DMS 273 (cell line): Measurements from ENCODE around the gene R3HDM4.
"Not testable (repeated sequence)": the region's sequence is repeated elsewhere in the genome, so short reads cannot be mapped to it uniquely, and the experiment has no call there.

Source experiments
- DNase-seq: peaks from one replicate; lab custom pipeline; 2025; ENCODE audit not compliant: unreplicated experiment; lab: John Stamatoyannopoulos, UW

The R3HDM4 gene

GRCh38 chr19:913080-913748, at the start of gene R3HDM4:
Gene R3HDM4, minus strand, starts transcription at chr19:913219. Its CDS starts 62 bp downstream, at chr19:913157.
- peak; percentile 84 for DNase-seq

- DNase-seq: no peak
Measured at GRCh38 chr19:961866-962620, 49.0 kb upstream of the R3HDM4 start.

DNA sequence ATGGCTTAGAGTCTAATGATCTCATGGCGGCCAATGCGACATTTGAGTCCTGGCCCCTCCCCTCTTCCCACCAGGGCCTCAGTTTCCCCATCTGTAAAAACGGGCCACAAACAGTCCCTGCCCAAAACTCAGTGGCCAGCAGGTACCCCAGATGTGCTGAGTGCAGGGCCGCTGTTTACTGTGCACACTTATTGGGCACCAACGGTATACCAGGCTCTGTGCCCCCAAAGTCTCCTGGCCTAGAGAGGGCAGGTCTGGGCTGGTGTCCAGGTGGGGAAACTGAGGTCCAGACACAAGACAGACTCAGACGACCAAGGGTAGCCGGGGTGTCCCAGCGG, 47.6 kb upstream of the R3HDM4 start:
- DNase-seq: no peak

DNA sequence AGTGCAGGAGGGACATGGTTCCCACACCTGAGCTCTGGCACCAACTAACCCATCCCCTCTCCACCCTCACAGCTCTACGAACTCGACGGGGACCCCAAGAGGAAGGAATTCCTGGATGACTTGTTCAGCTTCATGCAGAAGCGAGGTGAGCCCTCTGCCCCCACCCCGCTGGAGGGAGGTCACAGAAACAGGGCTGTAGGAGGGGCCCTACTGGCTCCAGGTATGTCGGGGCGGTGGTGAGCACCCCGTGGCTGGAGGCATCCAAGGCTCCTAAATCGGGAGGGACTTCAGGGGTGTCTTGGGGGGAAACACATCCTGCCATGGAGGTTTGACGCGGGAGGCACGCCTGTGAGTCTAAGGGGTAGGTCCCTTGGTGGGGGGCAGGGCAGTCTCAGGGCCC, 47.0 kb upstream of the R3HDM4 start:
- DNase-seq: peak; percentile 38

DNA sequence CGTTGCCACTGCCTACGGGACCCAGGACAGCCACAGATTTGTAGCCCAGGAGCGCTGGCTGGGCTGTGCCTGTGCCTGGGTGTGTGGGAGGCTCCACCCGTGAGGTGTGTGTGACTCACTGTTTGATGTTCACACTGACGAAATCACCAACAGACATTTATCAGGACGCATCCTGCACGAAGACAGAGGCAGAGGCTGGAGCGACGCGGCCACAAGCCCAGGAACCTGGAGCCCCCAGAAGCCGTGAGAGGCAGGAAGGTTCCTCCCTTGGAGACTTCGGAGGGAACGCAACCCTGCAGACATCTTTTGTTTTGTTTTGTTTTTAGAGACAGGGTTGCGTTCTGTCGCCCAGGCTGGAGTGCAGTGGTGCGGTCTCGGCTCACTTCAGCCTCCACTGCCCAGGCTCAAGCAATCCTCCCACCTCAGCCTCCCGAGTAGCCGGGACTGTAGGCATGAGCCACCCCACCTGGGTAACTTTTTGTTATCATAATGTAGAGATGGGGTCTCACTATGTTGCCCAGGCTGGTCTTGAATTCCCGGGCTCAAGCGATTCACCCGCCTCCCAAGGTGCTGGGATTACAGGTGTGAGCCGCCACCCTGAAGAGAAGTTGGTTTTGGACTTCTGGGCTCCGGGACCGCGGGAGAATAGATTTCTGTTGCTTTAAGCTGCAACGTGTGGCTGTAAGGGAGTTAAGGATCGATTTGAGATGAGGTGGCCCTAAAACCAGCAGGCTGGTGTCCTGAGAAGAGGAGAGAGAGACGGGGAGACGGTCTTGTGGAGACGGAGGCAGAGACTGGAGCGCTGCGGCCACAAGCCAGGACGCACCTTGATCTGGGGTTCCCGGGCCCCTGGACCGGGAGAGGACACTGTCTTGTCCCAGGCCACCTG, 46.2 kb upstream of the R3HDM4 start:
- DNase-seq: no peak

- DNase-seq: not testable (repeated sequence)
Measured at GRCh38 chr19:957578-957977, 44.6 kb upstream of the R3HDM4 start.

GRCh38 chr19:956766-957440, 43.9 kb upstream of the R3HDM4 start:
- peak; percentile 48 for DNase-seq

DNA sequence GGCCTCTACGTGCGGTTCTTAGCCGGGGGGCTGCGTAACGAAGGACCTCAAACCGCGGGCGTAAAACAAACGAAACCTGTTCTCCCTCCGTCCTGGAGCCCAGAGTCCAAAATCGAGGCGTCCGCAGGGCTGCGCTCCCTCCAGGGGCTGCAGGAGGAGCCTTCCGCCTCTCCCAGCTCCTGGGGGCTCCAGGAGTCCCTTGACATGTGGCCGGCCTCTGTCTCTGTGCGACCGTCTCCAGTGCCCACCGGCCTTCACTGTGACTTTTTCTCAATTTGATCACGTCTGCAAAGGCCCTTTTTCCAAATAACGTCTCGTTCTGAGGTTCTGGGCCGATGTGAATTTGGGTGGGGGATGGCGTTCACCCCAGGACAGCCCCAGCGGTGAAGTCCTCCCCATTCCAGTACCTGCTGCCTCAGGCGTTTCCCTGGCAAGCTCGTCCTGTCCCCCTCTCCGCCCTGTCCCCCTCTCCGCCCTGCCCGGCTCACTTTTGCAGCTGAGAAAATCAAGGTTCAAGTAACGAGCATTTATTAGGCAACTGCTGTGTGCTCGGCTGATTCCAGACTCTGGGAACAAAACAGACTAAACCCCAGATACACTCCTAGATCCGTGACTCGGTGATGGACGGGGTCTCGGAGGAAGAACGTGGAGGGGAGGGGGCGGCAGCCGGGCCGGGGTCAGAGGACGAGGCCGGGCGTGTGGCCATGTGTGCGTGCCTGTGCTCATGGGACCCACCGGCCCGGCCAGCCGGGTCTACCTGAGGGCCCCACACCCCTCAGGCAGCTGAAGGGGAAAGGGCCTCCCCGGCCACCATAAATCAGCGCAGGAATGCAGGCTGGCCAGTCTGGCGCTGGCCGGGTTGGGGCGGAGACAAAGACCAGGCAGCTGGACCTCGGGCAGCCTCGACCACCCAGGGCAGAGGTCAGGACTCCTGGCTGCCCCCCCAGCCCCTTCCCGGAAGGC, 43.1 kb upstream of the R3HDM4 start:
- no peak for DNase-seq

GRCh38 chr19:954672-955494, 41.9 kb upstream of the R3HDM4 start:
- DNase-seq: no peak

DNA sequence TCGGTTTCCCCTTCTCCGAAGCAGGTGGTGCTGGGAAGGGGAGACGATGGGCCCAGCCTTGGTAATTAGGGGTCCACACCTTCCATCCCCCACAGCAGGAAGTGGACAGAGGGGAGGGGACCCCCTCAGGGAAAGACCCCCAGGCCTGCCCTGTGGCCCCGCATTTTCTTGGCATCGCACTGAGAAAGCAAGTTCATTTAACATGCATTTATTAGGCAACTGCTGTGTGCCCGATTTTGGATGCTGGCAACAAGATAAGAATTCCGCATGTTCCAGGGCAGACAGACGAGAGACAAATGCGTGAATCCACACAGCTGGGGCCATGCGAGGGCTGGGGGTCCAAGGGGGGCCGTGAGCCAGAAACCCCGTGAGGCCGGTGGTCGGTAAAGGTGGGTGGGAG, 41.3 kb upstream of the R3HDM4 start:
- no peak for DNase-seq

GRCh38 chr19:953445-954271, 40.6 kb upstream of the R3HDM4 start:
- DNase-seq: no peak

- no peak for DNase-seq
Measured at GRCh38 chr19:952680-953444, 39.8 kb upstream of the R3HDM4 start.

DNA sequence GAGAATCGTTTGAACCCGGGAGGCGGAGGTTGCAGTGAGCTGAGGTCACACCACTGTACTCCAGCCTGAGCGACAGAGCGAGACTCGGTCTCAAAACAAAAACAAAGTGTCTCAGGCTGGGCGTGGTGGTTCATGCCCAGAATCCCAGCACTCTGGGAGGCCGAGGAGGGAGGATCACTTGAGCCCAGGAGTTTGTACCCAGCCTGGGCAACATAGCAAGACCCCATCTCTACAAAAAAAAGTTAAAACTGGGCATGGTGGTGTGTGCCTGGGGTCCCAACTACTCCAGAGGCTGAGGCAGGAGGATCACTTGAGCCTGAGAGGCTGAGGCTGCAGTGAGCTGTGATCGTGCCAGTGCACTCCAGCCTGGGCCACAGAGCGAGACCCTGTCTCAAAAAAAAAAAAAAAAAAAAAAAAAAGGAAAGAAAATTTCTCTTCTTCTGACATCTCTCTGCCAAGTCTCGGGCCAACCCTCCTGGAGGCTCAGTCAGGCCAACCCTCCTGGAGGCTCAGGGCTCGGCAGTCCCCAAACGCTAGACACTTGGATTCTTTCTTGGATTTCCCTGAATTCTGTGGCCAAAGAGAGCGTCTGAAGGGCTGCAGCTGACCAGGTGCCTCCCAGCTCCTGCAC, 39.1 kb upstream of the R3HDM4 start:
- no peak for DNase-seq

DNA sequence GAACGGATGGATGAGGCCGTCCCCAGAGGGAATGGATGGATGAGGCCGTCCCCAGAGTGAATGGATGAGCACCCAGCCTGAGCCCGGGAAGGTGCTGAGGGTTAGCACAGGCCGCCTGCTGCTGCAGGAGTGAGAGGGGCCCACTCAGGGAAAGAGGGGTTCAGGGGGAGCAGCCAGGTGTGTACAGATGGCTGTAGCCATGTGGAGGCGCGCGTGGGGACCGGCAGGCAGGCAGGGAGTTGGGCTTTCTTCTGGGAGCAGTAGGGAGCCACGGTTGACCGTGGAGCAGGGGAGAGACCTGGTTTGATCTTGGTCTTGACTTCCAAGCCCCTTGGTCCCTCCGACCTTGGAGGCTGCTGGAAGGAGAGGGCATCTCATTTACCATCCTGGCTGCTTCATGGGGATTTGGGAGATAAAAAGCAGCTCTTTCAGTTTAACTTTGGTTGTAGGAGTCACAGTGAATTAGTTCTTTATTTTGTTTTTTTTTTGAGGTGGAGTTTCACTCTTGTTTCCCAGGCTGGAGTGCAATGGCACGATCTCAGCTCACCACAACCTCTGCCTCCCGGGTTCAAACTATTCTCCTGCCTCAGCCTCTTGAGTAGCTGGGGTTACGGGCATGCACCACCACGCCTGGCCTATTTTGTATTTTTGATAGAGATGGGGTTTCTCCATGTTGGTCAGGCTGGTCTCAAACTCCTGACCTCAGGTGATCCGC, 37.5 kb upstream of the R3HDM4 start:
- no peak for DNase-seq

GRCh38 chr19:948842-949496, 36.0 kb upstream of the R3HDM4 start:
- DNase-seq: no peak
